HK-2 (cell line): Measurements from ENCODE around the gene PRMT5.
A peak's percentile ranks its signal among the peaks of the same experiment; 100 is the strongest.

Experiments
- DNase-seq: peaks from one replicate; pipeline ENCODE4 v3.0.0-alpha.2; 2018; ENCODE audit not compliant: unreplicated experiment

Gene PRMT5

DNA sequence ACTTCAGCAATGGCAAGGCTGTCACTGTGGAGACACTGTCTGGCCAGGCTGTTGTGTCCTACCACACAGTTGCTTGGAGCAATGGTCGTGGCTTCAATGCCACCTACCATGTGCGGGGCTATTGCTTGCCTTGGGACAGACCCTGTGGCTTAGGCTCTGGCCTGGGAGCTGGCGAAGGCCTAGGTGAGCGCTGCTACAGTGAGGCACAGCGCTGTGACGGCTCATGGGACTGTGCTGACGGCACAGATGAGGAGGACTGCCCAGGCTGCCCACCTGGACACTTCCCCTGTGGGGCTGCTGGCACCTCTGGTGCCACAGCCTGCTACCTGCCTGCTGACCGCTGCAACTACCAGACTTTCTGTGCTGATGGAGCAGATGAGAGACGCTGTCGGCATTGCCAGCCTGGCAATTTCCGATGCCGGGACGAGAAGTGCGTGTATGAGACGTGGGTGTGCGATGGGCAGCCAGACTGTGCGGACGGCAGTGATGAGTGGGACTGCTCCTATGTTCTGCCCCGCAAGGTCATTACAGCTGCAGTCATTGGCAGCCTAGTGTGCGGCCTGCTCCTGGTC lies 53.3 kb downstream of the PRMT5 start:
- no peak for DNase-seq

GRCh38 chr14:22875003-22875747 lies 54.0 kb downstream of the PRMT5 start:
- no peak for DNase-seq

GRCh38 chr14:22872833-22873520 lies 56.2 kb downstream of the PRMT5 start:
- DNase-seq, result no peak

GRCh38 chr14:22872033-22872832 lies 56.9 kb downstream of the PRMT5 start:
- DNase-seq, result peak; percentile 89

GRCh38 chr14:22871224-22872032 lies 57.7 kb downstream of the PRMT5 start, which contains the start of gene LRP10:
Gene LRP10 (plus strand): TSS chr14:22871740. CDS start chr14:22872304, 564 bp downstream.
- DNase-seq, result peak; percentile 85

DNA sequence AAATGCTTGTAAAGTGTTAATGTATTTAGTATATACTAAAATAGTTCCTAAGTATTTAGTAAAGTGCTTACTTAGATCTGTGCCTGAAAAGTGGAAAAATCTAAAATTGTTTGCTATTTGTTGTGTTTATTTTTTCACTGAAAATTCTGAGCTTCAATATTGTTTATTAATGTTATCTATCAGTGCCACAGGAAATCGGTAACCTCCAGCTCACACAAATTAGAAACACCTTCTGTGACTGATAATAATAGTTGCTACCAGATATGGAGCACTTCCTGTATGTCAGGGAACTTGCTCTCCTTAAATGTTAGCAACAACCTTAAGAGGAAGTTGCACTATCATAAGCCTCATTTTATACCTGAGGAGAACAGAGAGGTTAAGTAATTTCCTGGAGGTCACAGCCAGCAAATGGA lies 58.4 kb downstream of the PRMT5 start:
- no peak for DNase-seq
